T-helper 2 cell treated with Interferon-gamma antibody and Interleukin-4, amounts not matched to agents 100 ng/mL and 5 ng/mL, for 36 hours (primary cell): ENCODE data around the gene SLC8A3. TPM values are rescaled to one million over a fixed set of nuclear protein-coding genes. Genes with fewer than 3 reads are reported as not detected.
"Not testable (repeated sequence)": the region's sequence is repeated elsewhere in the genome, so short reads cannot be mapped to it uniquely, and the experiment has no call there.

ENCODE experiments used
- intact Hi-C: fragments of 100-400 bp; cut with micrococcal nuclease; formaldehyde crosslinking; loops from one replicate; pipeline ENCODE4 v1.15.1; 2023
- total RNA-seq: library from RNA; stranded (reverse); gene quantifications from 2 replicates; pipeline ENCODE4 v1.2.3, GENCODE V29; 2022

Gene SLC8A3
- total RNA-seq: 0.05 TPM in 1 of 2 replicates, not detected in the other

GRCh38 chr14:70188659-70189455, at the start of gene SLC8A3:
Gene SLC8A3, minus strand, starts transcription at chr14:70188951. Its CDS starts 20,529 bp downstream, at chr14:70168422.
- intact Hi-C loops: no loop called here

GRCh38 chr14:70237710-70238109, 49.0 kb upstream of the SLC8A3 start:
- intact Hi-C loops: no loop called here

GRCh38 chr14:70234066-70234950, 45.6 kb upstream of the SLC8A3 start:
- intact Hi-C loops: no loop called here

GRCh38 chr14:70231756-70232544, 43.2 kb upstream of the SLC8A3 start:
- intact Hi-C loops: not testable (repeated sequence)

- intact Hi-C loops: not testable (repeated sequence)
Measured at GRCh38 chr14:70229877-70230640, 41.3 kb upstream of the SLC8A3 start.

- intact Hi-C loops: no loop called here
Measured at GRCh38 chr14:70213721-70214282, 25.1 kb upstream of the SLC8A3 start.

- intact Hi-C loops: no loop called here
Measured at GRCh38 chr14:70212752-70213151, 24.0 kb upstream of the SLC8A3 start.

GRCh38 chr14:70208380-70208779, 19.6 kb upstream of the SLC8A3 start:
- intact Hi-C loops: no loop called here

GRCh38 chr14:70203686-70204085, 14.9 kb upstream of the SLC8A3 start:
- intact Hi-C loops: no loop called here

- intact Hi-C loops: no loop called here
Measured at GRCh38 chr14:70201994-70202393, 13.2 kb upstream of the SLC8A3 start.

GRCh38 chr14:70193396-70193795, 4.6 kb upstream of the SLC8A3 start:
- intact Hi-C loops: no loop called here

- intact Hi-C loops: no loop called here
Measured at GRCh38 chr14:70192915-70193314, 4.2 kb upstream of the SLC8A3 start.

GRCh38 chr14:70190156-70190555, 1.4 kb upstream of the SLC8A3 start:
- intact Hi-C loops: no loop called here

- intact Hi-C loops: no loop called here
Measured at GRCh38 chr14:70189456-70190077, 816 bp upstream of the SLC8A3 start.

GRCh38 chr14:70188322-70188658, 461 bp downstream of the SLC8A3 start:
- intact Hi-C loops: no loop called here

GRCh38 chr14:70186900-70187451, 1.8 kb downstream of the SLC8A3 start:
- intact Hi-C loops: no loop called here

- intact Hi-C loops: no loop called here
Measured at GRCh38 chr14:70183991-70184390, 4.8 kb downstream of the SLC8A3 start.

- intact Hi-C loops: no loop called here
Measured at GRCh38 chr14:70181276-70181675, 7.5 kb downstream of the SLC8A3 start.

GRCh38 chr14:70180718-70181117, 8.0 kb downstream of the SLC8A3 start:
- intact Hi-C loops: no loop called here
